NCI-H2029 treated with DMSO at 0.1 percent for 48 hours (cell line): Measurements from ENCODE around the gene TMUB1.

Experiments
- DNase-seq: peaks from one replicate; lab custom pipeline; 2025; lab: John Stamatoyannopoulos, UW

TMUB1 gene

GRCh38 chr7:151120896-151121295 lies 37.6 kb upstream of the TMUB1 start:
- DNase-seq, result no peak

GRCh38 chr7:151119902-151120301 lies 36.6 kb upstream of the TMUB1 start:
- DNase-seq, result no peak

GRCh38 chr7:151119055-151119415 lies 35.7 kb upstream of the TMUB1 start:
- no peak for DNase-seq

- DNase-seq, result no peak
Measured at GRCh38 chr7:151118108-151119054, 35.1 kb upstream of the TMUB1 start.

GRCh38 chr7:151117565-151117964 lies 34.3 kb upstream of the TMUB1 start:
- no peak for DNase-seq

GRCh38 chr7:151116603-151117440 lies 33.5 kb upstream of the TMUB1 start:
- DNase-seq, result no peak

GRCh38 chr7:151115836-151116418 lies 32.6 kb upstream of the TMUB1 start:
- DNase-seq, result no peak

- DNase-seq, result no peak
Measured at GRCh38 chr7:151115121-151115835, 32.0 kb upstream of the TMUB1 start.

GRCh38 chr7:151114151-151115090 lies 31.1 kb upstream of the TMUB1 start:
- no peak for DNase-seq

GRCh38 chr7:151113344-151114150 lies 30.3 kb upstream of the TMUB1 start:
- no peak for DNase-seq

GRCh38 chr7:151110941-151111645 lies 27.8 kb upstream of the TMUB1 start:
- DNase-seq, result no peak

GRCh38 chr7:151110236-151110940 lies 27.1 kb upstream of the TMUB1 start:
- no peak for DNase-seq

GRCh38 chr7:151109094-151110048 lies 26.1 kb upstream of the TMUB1 start:
- DNase-seq, result no peak

- DNase-seq, result no peak
Measured at GRCh38 chr7:151107882-151108281, 24.6 kb upstream of the TMUB1 start.

GRCh38 chr7:151104411-151105235 lies 21.3 kb upstream of the TMUB1 start:
- no peak for DNase-seq

- DNase-seq, result no peak
Measured at GRCh38 chr7:151103973-151104372, 20.7 kb upstream of the TMUB1 start.

- no peak for DNase-seq
Measured at GRCh38 chr7:151102991-151103390, 19.7 kb upstream of the TMUB1 start.
